ENCODE results near the gene RGS7. TPM values are rescaled to one million over a fixed set of nuclear protein-coding genes. Genes with fewer than 3 reads are reported as not detected.

RGS7 gene
- total RNA-seq, 4 donors from 2014 or later, result not detected

- TF ChIP-seq CTCF (IDR thresholded peaks at IDR 0.05; ENCODE audit: low read depth), result no peak
Measured at GRCh38 chr1:241180569-241180968, 176.4 kb downstream of the RGS7 start.

- TF ChIP-seq CTCF (IDR thresholded peaks at IDR 0.05; ENCODE audit: low read depth), result no peak
Measured at GRCh38 chr1:241177660-241178059, 179.3 kb downstream of the RGS7 start.

GRCh38 chr1:241172486-241172885 is 184.5 kb downstream of the RGS7 start:
- TF ChIP-seq CTCF (IDR thresholded peaks at IDR 0.05; ENCODE audit: low read depth), result no peak

- no peak for TF ChIP-seq CTCF (IDR thresholded peaks at IDR 0.05; ENCODE audit: low read depth)
Measured at GRCh38 chr1:241171991-241172390, 185.0 kb downstream of the RGS7 start.

- TF ChIP-seq CTCF (IDR thresholded peaks at IDR 0.05; ENCODE audit: low read depth), result no peak
Measured at GRCh38 chr1:241167121-241167630, 189.8 kb downstream of the RGS7 start.

GRCh38 chr1:241166625-241167024 is 190.4 kb downstream of the RGS7 start:
- no peak for TF ChIP-seq CTCF (IDR thresholded peaks at IDR 0.05; ENCODE audit: low read depth)

- no peak for TF ChIP-seq CTCF (IDR thresholded peaks at IDR 0.05; ENCODE audit: low read depth)
Measured at GRCh38 chr1:241163363-241163762, 193.6 kb downstream of the RGS7 start.
